ENCODE results near the gene PAPPA. TPM values are rescaled to one million over a fixed set of nuclear protein-coding genes. Genes with fewer than 3 reads are reported as not detected.

The PAPPA gene
- total RNA-seq, 1 donor from 2014 or later: 1.3 TPM

GRCh38 chr9:116320290-116320689 is 166.7 kb downstream of the PAPPA start:
- FAIRE-seq (no peak), DNase-seq (ENCODE audit: low read depth) (no peak)
- Histone ChIP-seq H3K36me3 (ENCODE audit: control insufficient read depth, insufficient read depth, low read length) (no peaks in the 10 kb centered on the region), H3K27me3 (ENCODE audit: control insufficient read depth, insufficient read depth, low read length) (no peaks in the 10 kb centered on the region), H3K4me3 (ENCODE audit: low read depth, low read length) (no peak overlapping the region)
- no peak for TF ChIP-seq CTCF (IDR thresholded peaks at IDR 0.05; ENCODE audit: insufficient read depth, low read length, severe bottlenecking)

- H3K4me3 ChIP-seq (ENCODE audit: low read depth, low read length): no peak overlapping the region
- H3K27me3 ChIP-seq (ENCODE audit: control insufficient read depth, insufficient read depth, low read length): peaks cover under 1% of the 10 kb centered on the region
- no peak for TF ChIP-seq CTCF (IDR thresholded peaks at IDR 0.05; ENCODE audit: insufficient read depth, low read length, severe bottlenecking)
- no peaks in the 10 kb centered on the region for H3K36me3 ChIP-seq (ENCODE audit: control insufficient read depth, insufficient read depth, low read length)
- DNase-seq (ENCODE audit: low read depth) (no peak), FAIRE-seq (no peak)
Measured at GRCh38 chr9:116322521-116322920, 168.9 kb downstream of the PAPPA start.

- no peak for FAIRE-seq
- Histone ChIP-seq H3K27me3 (ENCODE audit: control insufficient read depth, insufficient read depth, low read length) (peaks cover 2% of the 10 kb centered on the region), H3K36me3 (ENCODE audit: control insufficient read depth, insufficient read depth, low read length) (no peaks in the 10 kb centered on the region), H3K4me3 (ENCODE audit: low read depth, low read length) (no peak overlapping the region)
- TF ChIP-seq CTCF (IDR thresholded peaks at IDR 0.05; ENCODE audit: insufficient read depth, low read length, severe bottlenecking): no peak
- no peak for DNase-seq (ENCODE audit: low read depth)
Measured at GRCh38 chr9:116323012-116323411, 169.4 kb downstream of the PAPPA start.

GRCh38 chr9:116323571-116323970 is 170.0 kb downstream of the PAPPA start:
- no peak for DNase-seq (ENCODE audit: low read depth)
- TF ChIP-seq CTCF (IDR thresholded peaks at IDR 0.05; ENCODE audit: insufficient read depth, low read length, severe bottlenecking): no peak
- no peak overlapping the region for H3K4me3 ChIP-seq (ENCODE audit: low read depth, low read length)
- H3K27me3 ChIP-seq (ENCODE audit: control insufficient read depth, insufficient read depth, low read length): peaks cover 2% of the 10 kb centered on the region
- no peak for FAIRE-seq
- no peaks in the 10 kb centered on the region for H3K36me3 ChIP-seq (ENCODE audit: control insufficient read depth, insufficient read depth, low read length)

- H3K36me3 ChIP-seq (ENCODE audit: control insufficient read depth, insufficient read depth, low read length): no peaks in the 10 kb centered on the region
- FAIRE-seq: no peak
- H3K27me3 ChIP-seq (ENCODE audit: control insufficient read depth, insufficient read depth, low read length): peaks cover 2% of the 10 kb centered on the region
- no peak for DNase-seq (ENCODE audit: low read depth)
- no peak overlapping the region for H3K4me3 ChIP-seq (ENCODE audit: low read depth, low read length)
- TF ChIP-seq CTCF (IDR thresholded peaks at IDR 0.05; ENCODE audit: insufficient read depth, low read length, severe bottlenecking): no peak
Measured at GRCh38 chr9:116325924-116326323, 172.3 kb downstream of the PAPPA start.

GRCh38 chr9:116327701-116328405 is 174.3 kb downstream of the PAPPA start:
- no peak for TF ChIP-seq CTCF (IDR thresholded peaks at IDR 0.05; ENCODE audit: insufficient read depth, low read length, severe bottlenecking)
- Histone ChIP-seq H3K36me3 (ENCODE audit: control insufficient read depth, insufficient read depth, low read length) (no peaks in the 10 kb centered on the region), H3K4me3 (ENCODE audit: low read depth, low read length) (no peak overlapping the region), H3K27me3 (ENCODE audit: control insufficient read depth, insufficient read depth, low read length) (peaks cover 2% of the 10 kb centered on the region)
- FAIRE-seq (no peak), DNase-seq (ENCODE audit: low read depth) (no peak)
